Inflammatory macrophage (primary cell): Measurements from ENCODE around the gene TCTA.

Experiments used
- DNase-seq, 2 donors: peaks; one replicate each; pipeline ENCODE4 v3.0.0-alpha.2; 2020 to 2022

TCTA gene

GRCh38 chr3:49410846-49411534 lies 1.2 kb upstream of the TCTA start:
- DNase-seq, result peak in 1 of 2 donors; percentile 69

DNA sequence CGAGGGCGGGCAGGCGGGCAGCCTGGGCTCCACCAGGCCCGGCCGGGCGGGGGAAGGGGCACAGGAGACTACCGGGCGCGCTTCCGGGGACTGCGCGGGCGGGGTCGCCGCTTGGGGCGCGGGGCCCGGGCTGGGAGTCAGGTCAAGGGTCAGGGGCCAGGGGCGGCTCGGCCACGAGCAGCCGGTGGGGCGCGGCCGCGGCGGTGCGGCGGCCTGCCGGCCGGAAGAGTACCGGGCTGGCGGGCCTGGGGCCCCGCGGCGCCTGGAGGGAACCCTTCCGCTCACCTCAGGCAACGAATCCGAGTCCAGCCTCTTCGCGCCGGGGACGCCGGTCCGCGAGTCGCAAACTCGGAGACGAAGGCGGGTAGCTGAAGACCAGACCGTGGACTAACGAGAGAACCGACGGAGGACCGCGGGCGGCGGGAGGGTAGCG lies 672 bp upstream of the TCTA start:
- peak in 1 of 2 donors; percentile 78 for DNase-seq

- DNase-seq, result no peak
These were observed 562 bp downstream of the TCTA start for GRCh38 chr3:49412632-49413337.

GRCh38 chr3:49413338-49413734 lies 1.1 kb downstream of the TCTA start:
- DNase-seq, result no peak

DNA sequence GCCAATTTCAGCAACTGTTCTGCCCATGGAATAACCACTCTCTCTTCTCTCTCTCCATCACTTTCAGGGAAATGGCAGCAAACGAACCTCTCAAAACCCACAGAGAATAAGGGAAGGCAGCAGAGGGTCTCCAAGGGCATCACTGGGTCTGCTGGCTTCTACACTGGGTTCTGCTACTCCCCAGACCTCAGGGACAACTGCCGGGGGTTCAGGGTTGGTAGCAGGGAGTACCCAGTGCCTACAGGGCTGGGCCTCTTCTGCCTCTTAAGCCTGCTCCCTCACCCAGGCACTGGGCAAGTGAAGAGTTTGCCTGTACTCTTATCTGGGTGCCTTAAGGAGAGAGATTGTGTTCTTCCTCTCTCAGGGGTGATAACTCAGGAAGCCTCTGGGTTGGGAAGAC lies 2.5 kb downstream of the TCTA start:
- DNase-seq, result no peak

GRCh38 chr3:49415931-49416601 lies 3.8 kb downstream of the TCTA start:
- DNase-seq, result peak; percentile 52 to 53

DNA sequence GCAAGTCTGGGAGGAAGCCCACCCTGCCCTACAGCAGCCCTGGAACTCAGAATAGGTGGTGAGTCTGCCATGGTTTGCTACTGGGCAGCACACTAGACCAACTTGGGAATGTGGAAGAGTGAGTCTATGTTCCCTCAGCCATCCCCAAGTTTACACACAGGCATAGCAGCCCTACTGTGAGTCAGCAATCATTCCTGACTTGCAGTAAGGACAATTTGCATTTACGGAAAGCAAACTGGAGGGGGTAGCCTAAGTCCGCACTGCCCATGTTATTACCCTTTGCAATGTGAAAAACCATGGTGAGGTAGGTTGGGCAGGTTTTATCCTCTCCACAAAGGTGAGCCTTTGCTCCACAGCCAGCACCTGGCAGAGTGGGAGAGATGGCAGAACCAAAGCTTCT lies 4.6 kb downstream of the TCTA start:
- no peak for DNase-seq

- DNase-seq, result no peak
These were observed 5.4 kb downstream of the TCTA start for GRCh38 chr3:49417516-49418120.

GRCh38 chr3:49421890-49422378 lies 9.7 kb downstream of the TCTA start:
- no peak for DNase-seq

DNA sequence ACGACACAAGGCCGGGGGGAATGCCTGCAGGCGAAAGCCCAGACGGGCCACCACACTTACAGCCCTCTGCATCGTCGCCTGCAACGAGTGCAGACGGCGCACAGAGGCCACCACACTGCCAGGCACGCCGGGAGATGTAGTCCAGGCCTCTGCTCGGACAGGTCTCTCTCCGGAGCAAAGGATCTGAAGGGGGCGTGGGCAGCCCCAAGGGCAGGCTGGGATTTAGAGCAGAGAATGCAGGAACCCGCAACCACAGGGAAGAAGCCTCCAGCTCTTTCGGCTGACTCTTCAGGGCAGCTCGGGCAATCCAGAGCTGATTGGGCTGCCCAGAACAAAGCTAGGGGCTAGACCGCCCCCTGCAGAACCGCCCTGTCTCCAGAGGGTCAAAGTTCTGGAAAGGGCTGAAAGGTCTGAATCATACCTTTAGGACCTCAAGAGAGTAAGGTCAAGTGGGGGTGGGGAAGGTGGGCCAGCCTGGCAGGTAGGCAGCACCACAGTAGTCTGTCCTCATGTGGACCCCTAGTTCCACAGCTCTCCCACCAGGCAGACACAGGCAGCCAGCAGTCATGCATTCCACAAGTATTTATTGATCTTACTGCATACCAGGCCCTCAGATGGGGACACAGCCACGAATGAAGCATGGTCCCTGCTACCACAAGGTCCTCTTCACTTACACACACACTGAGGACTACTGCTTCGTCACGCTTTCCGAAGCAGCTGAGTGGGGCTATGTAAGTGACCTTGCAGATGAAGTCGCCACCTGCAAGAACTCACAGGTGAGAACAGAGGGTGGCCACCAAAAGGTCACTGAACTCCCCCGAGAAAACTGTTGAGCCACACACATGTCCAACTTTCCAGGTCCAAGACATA lies 10.4 kb downstream of the TCTA start, which contains the start of gene AMT:
TSS of gene AMT (minus strand) at position 95 of the 870 bp plus-strand sequence. CDS start at position 72, 23 bp downstream.
- DNase-seq, result peak in 1 of 2 donors; percentile 56

DNA sequence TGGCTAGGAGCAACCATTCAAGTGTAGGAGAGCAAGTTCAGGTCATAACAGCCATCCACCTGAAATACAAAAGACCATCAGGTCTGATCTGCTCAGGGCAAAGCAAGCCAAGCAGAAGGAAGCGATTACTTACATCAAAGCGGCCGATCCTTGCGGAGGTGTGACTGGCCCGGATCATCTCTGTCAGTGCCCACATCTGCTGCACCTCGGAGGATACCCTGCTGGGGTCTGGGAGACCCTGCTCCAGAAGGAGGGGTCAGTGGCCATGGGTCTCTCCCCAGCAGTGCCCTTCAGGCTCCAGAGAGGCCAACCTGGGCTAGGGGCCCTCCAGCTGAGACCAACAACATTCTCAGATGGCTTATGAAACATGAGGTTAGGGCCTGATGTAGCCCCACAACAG lies 12.6 kb downstream of the TCTA start:
- no peak for DNase-seq

GRCh38 chr3:49427586-49427985 lies 15.4 kb downstream of the TCTA start:
- no peak for DNase-seq

- DNase-seq, result no peak
These were observed 16.5 kb downstream of the TCTA start for GRCh38 chr3:49428752-49429080.

DNA sequence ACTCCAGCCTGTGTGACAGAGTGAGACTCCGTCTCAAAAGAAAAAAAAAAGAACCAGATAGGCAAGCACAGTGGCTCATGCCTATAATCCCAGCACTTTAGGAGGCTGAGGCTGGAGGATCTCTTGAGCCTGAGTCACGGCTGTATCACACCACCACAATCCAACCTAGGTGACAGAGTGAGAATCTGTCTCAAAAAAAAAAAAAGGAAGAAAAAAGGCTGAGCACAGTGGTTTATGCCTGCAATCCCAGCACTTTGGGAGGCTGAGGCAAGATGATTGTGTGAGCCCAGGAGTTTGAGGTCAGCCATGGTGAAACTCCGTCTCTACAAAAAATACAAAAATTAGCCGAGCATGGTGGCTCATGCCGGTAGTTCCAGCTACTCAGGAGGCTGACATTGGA lies 22.5 kb downstream of the TCTA start:
- DNase-seq, result no peak

- DNase-seq, result no peak
These were observed 33.2 kb downstream of the TCTA start for GRCh38 chr3:49445391-49445790.

- no peak for DNase-seq
These were observed 41.4 kb downstream of the TCTA start for GRCh38 chr3:49453621-49454020.

DNA sequence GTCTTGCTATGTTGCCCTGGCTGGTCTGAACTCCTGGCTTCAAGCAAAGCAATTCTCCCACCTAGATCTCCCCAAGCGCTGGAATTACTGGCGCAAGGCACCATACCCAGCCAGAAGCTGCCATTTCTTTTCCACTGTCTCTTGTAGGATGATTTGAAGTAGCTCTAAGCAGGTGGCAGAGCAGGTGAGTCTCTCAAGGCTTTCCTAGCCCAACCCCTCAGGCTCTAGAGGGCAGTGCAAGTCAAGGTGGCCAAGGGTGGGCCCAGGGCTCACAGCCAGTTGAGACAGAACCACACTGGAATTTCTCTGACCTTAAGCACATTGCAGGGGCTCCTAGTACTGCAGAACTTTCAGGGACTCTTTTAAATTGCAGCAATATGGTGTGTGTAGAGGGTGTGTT lies 42.2 kb downstream of the TCTA start:
- DNase-seq, result no peak

- peak in 1 of 2 donors; percentile 11 for DNase-seq
These were observed 42.9 kb downstream of the TCTA start for GRCh38 chr3:49454898-49455681.

DNA sequence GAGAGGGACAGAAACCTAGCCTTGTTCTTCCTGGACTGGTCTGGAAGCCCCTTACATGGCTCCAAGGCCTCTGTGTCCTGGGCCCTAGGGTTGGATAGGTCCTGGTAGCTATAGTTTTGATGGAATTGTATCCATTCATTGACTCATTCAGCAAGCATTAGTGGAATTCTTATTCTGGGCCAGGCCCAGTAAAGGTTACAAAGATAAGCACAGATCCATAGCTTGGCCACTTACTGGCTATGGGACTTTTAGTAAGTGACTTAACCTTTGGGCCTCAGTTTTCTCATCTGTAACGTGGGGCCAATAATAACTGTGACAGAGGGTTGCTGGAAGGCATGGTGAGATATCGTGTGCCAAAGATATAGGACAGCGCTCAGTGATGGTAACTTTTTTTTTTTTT lies 44.2 kb downstream of the TCTA start:
- no peak for DNase-seq

DNA sequence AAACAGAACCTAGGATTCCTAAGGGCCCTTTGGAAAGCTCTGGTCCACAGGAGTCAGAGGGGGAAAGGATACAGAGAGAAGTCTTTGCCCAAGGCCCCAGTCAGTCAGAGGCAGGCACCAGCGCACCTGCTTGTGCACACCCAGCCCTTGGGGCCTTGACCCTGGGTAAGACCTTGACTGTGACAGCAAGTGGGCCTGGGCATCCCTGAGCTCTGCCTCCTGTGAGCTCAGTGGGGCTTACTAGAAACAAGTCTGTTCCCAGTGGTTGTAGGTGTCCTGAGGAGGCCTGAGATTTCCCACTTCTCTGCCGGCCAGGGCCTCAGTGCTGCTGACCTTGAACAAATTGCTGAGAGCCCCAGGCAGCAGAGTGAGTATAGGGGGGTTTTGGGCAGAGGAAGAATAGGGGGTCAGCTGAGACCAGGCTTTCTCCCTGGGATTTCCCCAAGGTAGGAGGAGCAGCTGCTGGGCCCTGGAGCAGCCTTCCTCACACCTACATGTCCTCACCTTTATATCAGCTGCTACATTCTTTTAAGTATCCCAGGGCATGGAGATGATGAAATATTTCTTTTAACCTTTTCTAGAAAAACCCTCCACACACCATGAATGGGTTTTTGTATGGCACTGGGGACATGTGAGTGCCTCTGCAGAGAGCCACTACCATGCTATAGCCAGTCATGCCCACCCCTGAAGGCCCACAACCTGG lies 48.1 kb downstream of the TCTA start:
- no peak for DNase-seq

GRCh38 chr3:49460956-49461355 lies 48.7 kb downstream of the TCTA start:
- no peak for DNase-seq
